GM21825 (cell line): Measurements from ENCODE around the gene LRP4.
A peak's percentile ranks its signal among the peaks of the same experiment; 100 is the strongest.

ENCODE experiments used
- ATAC-seq: cut with Tn5 transposase; IDR thresholded peaks from one replicate; pipeline ENCODE4 v1.9.1; 2021; ENCODE audit warnings: mild to moderate bottlenecking, moderate library complexity; ENCODE audit not compliant: unreplicated experiment

LRP4 gene

DNA sequence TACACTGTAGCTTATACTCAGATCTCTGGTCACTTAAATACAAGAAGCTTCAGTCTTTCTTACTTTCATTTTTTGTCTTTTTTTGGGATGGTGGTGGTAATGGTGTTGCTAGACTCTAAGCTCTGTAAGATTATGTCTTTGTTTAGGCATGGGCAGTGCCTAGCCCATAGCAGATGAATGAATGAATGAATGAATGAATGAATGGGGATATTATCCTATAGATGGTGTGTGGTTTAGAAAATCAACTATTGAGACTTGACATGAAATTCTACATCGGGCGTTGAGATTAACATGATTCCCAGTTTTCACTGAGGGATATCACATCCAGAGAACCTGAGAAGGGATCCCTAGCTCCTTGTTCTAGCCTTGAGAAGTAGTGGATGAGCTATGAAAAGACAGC lies 62.5 kb downstream of the LRP4 start:
- ATAC-seq = no peak

DNA sequence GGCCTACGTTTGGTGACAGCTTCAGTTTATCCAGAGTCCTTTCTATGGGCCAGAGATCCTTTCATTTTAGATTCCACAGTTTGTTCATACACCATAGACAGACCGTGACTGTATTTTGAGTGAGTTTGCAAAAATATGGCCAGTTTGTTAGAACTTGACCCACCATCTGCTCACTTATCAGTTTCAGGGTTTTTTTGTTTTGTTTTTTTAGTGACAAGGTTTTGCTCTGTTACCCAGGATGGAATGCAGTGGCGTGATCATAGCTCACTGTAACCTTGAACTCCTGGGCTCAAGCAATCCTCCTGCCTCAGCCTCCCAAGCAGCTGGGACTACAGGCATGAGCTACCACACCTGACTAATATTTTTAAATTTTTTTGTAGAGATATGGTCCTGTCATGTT lies 63.2 kb downstream of the LRP4 start:
- no peak for ATAC-seq

DNA sequence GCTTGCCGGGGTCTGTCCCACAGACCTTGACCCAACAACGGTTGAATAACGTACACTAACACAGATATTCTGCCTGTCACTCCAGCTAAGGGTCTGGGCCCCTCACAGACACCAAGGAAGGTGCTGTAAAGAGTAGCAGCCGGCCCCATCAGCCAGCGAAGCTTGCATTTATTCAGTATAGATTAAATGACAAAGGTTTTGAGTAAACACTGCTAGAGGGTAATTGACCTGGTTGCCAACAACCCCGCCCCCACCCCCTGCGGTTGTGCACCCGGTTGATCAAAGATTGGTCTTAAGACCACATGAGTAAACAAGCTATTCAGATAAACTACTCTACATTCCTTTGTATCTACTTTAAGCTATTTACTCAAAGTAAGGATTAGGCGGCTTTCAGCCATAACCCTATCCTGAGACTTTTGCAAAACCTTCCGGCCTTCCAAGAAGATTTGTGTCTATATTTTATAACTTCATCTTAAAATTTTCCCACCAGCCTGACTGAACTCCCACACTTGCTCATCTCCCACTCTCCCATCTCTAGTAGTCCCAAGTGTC lies 67.4 kb downstream of the LRP4 start:
- ATAC-seq = no peak

DNA sequence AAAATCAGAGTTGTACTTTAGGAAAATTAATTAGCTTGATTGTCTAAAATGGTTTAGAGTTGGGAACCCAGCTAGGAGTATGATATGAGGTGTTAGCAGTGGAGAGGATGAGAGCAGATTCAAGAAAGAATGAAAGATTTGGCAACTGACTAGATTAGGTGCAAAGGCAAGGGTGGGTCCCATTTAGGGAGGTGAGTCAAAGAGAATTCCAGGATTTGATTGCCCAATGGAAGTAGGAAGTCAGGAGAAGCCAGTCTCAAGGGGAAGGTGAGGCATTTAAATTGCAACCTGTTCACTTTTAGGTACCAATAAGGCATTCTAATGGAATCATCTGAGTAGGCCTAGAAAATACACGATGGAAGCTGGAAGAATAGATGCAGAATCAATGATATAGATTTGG lies 68.7 kb downstream of the LRP4 start:
- ATAC-seq = no peak

DNA sequence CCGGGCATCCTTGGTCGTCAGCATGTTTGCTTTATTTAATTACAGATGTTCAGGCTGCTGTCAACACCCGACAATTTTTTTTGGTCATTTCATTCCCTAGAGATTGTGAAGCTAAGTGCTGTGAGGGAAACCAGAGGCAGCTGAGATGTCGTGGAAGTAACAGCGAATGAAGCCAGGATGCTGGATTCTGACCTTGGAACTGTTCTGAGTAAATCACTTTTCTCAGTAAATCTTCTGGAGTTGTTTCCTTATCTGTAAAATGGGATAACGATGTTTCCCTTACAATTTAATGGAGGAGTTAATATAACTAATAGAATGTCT lies 71.9 kb downstream of the LRP4 start:
- ATAC-seq = peak; percentile 15

DNA sequence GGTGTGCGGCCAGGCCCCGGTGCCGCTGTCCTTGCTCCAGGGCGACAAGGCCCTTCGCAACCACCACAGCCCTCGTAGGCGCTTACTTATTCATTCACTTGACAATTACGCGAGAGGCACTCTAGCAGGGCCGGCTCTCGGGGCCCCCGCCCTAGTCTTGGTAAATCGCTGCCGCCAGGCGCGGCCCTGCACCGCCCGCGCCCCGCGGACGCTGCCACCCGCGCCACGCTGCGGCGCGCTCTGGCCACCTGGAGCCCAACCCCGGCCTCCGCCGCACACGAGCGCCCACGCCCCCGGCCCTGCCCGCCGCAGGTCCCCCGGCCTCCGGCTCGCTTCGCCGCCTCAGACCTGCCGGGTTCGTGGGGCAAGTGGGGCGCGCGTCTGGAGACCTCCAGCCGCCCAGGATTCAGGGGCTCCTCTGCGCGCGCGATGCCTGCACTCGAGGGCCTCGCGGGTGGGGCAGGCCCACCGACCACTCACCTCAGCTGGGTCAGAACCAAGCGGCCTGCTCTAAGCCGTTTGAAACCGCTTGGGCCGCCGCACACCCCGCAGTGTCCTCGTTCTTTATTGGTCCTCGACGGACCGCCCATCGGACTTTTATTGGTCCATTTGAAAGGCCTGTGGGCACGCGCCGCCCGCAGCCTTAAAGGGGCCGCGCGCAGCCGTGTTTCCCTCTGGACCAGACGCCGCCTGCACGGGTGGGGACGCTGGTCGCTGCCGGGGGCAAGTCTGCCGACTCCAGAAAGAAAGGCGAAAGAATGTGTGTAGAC lies 72.4 kb downstream of the LRP4 start, which contains the start of gene CKAP5:
Gene CKAP5, minus strand, starts transcription at position 541 of the 770 bp plus-strand sequence. CDS start 25,049 bp downstream, outside the sequence.
- ATAC-seq = peak; percentile 94

DNA sequence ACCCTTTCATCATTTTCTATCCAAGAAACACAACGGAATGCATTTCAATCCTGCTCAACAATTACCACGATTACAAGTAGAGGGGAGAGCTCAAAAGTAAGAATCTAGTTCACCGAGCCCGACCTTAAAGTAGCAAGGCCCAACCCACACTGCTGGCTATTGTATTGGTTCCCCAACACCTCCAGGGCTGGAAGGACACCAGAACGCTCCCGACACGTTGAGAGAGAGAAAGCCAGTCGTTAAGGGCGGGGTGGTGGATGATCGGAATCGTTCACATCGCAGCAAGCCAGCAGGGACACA lies 73.0 kb downstream of the LRP4 start:
- no peak for ATAC-seq

DNA sequence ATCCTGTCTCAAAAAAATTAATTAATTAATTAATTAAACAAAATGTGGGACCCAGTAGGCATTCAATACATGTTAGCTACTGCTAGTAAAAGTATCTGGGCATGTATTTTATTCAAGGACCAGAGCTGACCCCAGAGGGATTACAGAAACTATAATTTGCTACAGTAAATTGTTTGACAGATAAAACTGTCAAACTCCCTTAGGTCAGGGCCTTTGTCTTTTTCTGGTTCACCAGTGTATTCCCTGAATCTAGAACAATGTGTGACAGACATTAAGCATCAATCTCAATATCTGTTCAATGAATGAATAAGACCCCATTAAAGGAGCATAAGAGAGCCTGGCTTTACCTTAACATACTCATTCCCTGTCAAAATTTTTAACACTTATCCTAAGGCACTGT lies 78.2 kb downstream of the LRP4 start:
- no peak for ATAC-seq

DNA sequence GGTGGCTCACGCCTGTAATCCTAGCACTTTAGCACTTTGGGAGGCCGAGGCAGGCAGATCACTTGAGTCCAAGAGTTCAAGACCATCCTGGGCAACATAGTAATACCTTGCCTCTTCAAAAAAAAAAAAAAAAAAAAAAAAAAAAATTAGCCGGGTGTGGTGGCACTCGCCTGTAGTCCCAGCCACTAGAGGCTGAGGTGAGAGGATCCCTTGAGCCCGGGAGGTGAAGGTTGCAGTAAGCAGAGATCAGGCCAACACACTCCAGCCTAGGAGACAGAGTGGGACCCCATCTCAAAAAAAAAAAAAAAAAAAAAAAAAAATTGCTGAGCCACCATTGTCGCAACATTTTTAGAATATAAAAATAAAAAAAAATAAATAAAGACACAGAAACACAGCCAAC lies 79.8 kb downstream of the LRP4 start:
- no peak for ATAC-seq

DNA sequence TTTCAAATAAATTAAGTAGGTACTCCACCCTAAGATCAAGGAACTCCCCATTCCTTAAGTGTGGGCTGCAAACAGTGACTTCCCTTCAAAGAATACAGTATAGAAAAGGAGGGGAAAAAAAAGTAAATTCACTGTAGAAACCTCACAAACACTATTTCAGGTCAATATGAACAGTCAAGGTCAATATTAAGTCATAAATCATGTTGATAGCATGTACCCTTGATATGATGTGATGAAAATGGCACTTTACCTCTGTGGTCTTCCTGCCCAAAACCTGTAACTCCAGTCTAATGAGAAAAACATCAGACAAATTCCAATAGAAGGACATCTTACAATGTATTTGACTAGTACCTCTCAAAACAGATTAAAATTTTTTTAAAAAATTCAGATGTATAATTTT lies 80.5 kb downstream of the LRP4 start:
- no peak for ATAC-seq

DNA sequence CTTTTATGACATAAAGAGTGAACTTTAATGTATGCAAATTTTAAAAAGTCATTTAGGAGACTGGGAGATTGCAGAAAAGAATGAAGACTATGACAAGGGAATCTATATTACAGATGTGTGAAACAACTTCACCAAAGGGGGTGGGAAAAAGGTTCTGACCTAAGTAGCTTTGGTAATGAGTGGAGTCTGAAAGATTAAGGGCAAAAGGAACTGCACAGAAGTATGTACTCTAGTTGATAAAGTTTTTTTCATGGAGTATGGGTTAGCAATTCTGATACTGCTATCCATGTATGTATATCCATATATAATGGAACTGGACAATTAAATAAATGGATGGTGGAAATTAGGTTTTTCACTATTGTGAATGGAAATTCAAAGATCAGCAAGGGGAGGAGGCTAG lies 81.5 kb downstream of the LRP4 start:
- no peak for ATAC-seq

DNA sequence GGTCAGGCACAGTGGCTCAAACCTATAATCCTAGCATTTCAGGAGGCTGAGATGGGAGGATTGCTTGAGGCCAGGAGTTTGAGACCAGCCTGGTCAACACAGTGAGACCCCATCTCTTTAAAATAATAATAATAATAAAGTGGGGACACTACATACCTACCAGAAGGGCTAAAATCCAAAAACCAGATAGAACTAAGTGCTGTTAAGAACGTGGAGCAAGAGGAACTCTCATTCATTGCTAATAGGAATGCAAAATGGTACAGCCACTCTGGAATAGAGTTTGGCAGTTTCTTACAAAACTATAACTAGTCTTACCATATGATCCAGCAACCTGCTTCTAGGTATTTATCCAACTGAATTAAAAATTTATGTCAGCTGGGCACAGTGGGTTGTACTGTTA lies 81.9 kb downstream of the LRP4 start:
- ATAC-seq = no peak

DNA sequence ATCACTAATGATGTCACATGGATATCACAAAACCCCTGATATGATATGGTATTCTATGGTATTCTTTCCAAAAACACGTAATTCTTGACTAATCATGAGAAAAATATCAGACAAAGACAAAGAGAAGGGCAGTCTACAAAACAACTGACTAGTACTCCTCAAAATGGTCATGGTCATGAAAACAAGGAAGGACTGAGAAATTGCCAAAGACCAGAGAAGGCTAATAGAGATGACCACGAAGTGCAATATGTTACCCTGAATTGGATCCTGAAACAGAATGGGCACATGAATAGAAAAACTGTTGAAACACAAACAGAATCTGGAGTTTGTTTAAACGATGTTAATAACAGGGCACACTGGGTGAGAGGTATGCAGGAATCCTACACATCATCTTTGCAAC lies 82.5 kb downstream of the LRP4 start:
- no peak for ATAC-seq

DNA sequence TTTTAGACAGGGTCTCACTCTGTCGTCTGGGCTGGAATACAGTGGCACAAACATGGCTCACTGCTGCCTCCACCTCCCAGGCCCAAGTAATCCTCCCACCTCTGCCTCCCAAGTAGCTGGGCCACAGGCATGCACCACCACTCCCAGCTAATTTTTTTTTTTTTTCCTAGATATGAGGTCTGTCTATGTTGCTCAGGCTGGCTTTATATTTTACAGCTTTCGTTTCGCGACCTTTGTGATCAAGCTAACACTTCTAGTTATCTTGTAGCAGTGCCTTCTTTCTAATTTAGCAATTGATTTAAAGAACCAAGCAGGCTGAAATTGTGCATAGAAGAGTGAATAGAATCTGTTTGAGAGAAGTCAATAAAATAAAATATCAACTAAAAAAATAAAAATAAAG lies 83.5 kb downstream of the LRP4 start:
- ATAC-seq = no peak

DNA sequence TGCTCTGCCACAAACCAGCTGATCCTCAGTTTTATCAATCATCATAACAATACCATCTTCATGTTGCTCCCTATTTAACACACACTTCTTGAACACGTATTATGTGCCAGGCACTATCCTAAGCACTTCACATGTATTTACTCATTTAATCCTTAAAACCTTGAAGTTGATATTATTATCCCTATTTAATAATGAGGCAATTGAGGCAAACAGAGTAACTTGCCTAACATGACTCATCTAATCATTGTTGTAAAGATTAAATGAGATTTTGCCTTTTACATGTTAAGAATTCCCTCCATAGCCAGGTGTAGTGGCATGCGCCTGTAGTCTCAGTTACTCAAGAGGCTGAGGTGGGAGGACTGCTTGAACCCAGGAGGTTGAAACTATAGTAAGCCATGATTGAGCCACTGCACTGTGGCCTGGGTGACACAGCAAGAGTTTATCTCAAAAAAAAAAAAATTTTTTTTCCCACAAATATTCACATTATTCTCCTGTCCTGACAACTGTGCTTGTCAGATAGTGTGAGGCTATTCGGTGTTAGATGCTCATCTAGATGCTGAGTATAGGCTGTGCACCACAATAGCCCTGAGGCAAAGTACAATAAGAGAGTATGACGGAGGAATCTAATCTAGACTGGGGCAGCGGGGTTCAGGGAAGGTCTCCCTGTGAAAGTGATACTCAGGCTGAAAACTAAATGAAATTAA lies 85.7 kb downstream of the LRP4 start:
- ATAC-seq = no peak

DNA sequence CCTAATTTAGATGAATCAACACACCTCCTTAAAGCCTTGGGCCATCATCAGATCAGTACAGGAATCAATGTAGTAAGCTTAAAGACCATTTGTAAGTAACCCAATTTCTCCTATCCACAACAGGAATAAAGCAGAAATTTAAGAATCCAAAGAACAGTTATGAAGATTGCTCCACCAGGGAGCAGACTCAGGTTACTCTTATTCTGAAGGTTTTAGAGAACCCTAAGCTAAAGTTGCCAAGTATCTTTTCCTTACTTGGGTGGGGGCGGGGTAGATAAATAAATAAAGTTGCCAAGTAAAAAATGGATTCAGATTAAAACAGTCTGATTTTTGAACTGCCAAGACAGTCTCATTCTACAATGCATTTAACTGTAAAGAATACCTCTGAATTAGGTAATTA lies 90.4 kb downstream of the LRP4 start:
- no peak for ATAC-seq

DNA sequence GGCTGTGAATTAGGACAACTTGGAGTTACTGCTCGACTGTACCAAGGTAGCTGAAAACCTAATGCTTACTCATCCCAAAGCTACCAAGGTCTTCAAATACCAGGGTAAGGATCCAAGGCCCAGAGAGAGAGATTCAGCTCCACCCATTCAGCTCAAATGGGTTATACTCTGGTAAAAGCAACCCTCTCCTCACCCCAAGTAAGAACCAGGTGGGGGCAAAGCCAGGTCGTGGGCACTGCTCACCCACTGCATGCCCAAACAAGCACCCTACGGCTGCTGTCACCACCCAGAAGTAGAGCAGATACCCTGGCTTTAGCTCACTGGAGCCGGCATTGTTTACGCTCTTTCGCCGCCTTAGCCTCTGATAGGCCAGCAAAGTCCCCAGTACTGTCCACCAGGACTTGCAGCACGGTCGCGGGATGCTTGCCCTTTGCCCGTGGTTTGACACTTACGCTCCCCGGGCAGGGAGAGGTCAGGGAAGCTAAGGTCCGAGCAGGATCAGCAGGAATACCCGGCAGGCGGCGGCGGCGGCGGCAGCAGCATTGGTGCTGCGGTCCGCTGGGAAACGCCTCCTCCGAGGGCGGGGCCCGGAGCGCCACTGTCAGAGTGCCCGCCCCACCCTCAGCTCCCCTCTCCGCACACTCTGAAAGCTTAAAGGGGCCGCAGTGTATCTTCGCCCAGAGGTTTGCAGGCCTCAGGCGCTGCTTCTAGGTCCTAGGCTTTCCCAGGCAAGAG lies 91.9 kb downstream of the LRP4 start:
- ATAC-seq = peak; percentile 95

DNA sequence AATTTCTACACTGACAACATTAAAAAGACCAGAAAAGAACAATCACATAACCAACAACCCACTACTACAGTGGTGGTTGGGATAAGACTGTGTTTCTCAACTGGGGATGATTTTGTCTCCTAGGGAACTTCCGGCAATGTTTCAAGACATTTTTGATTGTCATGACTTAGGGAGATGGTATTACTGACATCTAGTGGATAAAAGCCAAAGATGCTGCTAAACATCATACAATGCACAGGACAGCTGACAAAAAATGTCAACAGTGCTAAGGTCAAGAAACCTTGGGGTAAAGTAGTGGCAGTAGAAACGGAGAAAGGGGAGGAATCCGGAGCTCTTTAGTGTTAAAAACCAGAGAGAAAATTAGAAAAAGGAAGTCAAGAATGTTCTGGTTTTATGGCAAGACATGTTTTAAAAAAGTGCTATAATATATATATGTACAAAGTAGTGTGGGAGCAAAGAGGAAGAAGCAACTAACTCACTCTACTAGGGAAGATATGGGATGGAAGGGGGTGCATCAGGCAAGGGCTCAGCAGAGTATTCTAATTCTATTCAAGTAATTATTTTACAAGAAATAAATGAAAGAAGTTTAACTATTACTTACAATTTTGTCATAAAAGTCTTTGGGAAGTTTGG lies 109.4 kb downstream of the LRP4 start:
- ATAC-seq = no peak
